Mucosa of rectum (tissue), 2 donors: ENCODE measurements around the gene CALHM2.

ENCODE experiments used
- H3K27ac ChIP-seq, 2 donors: one replicate each; pipeline ENCODE4 v1.7.0; 2013; ENCODE audit warnings: inconsistent platforms in 2 of 2, low read depth in 2 of 2, low read length in 2 of 2
- H3K27me3 ChIP-seq, 2 donors: one replicate each; pipeline ENCODE4 v1.7.0; 2013; ENCODE audit warnings: low read length in 2 of 2; ENCODE audit not compliant: control insufficient read depth in 2 of 2, insufficient read depth in 2 of 2
- H3K36me3 ChIP-seq, 2 donors: one replicate each; pipeline ENCODE4 v1.7.0; 2013; ENCODE audit warnings: low read length in 2 of 2; ENCODE audit not compliant: control insufficient read depth in 2 of 2, insufficient read depth in 2 of 2
- H3K4me1 ChIP-seq, 2 donors: one replicate each; pipeline ENCODE4 v1.7.0; 2013; ENCODE audit warnings: low read length in 2 of 2, mild to moderate bottlenecking in 1 of 2; ENCODE audit not compliant: control insufficient read depth in 2 of 2, insufficient read depth in 2 of 2
- H3K4me3 ChIP-seq, 2 donors: one replicate each; pipeline ENCODE4 v1.7.0; 2013; ENCODE audit warnings: low read length in 2 of 2
- H3K9ac ChIP-seq, 2 donors: one replicate each; pipeline ENCODE4 v1.7.0; 2013; ENCODE audit warnings: low read length in 2 of 2, low read depth in 1 of 2, mild to moderate bottlenecking in 1 of 2
- H3K9me3 ChIP-seq, 2 donors: one replicate each; pipeline ENCODE4 v1.7.0; 2013; ENCODE audit warnings: low read length in 2 of 2; ENCODE audit not compliant: control insufficient read depth in 2 of 2
- donor health status: healthy.
- donor health status: Normal muscosa, but diverticular disease.

Gene CALHM2

GRCh38 chr10:103476046-103476768 is 24.0 kb upstream of the CALHM2 start:
- Histone ChIP-seq H3K27me3 (no peaks in the 10 kb centered on the region), H3K36me3 (no peaks in the 10 kb centered on the region), H3K27ac (no peak overlapping the region), H3K4me1 (peaks cover 4% of the 10 kb centered on the region in 2 donors), H3K9me3 (no peaks in the 10 kb centered on the region), H3K4me3 (no peak overlapping the region), H3K9ac (no peak overlapping the region)

- Histone ChIP-seq H3K4me3 (no peak overlapping the region), H3K27ac (no peak overlapping the region), H3K36me3 (no peaks in the 10 kb centered on the region), H3K9me3 (no peaks in the 10 kb centered on the region), H3K9ac (no peak overlapping the region), H3K27me3 (no peaks in the 10 kb centered on the region), H3K4me1 (peaks cover 4 to 8% of the 10 kb centered on the region in 2 donors)
These were observed 23.3 kb upstream of the CALHM2 start for GRCh38 chr10:103475437-103475836.

- Histone ChIP-seq H3K9me3 (no peaks in the 10 kb centered on the region), H3K4me1 (peaks cover 4 to 8% of the 10 kb centered on the region in 2 donors), H3K9ac (no peak overlapping the region), H3K4me3 (no peak overlapping the region), H3K36me3 (no peaks in the 10 kb centered on the region), H3K27ac (no peak overlapping the region), H3K27me3 (no peaks in the 10 kb centered on the region)
These were observed 21.9 kb upstream of the CALHM2 start for GRCh38 chr10:103474077-103474476.

- Histone ChIP-seq H3K4me3 (no peak overlapping the region), H3K9me3 (no peaks in the 10 kb centered on the region), H3K9ac (no peak overlapping the region), H3K27me3 (no peaks in the 10 kb centered on the region), H3K27ac (no peak overlapping the region), H3K36me3 (no peaks in the 10 kb centered on the region), H3K4me1 (peaks cover 4 to 8% of the 10 kb centered on the region in 2 donors)
These were observed 21.1 kb upstream of the CALHM2 start for GRCh38 chr10:103473261-103473671.

- Histone ChIP-seq H3K27ac (peak overlapping the region; percentile 17 to 76), H3K4me3 (no peak overlapping the region), H3K9me3 (no peaks in the 10 kb centered on the region), H3K27me3 (no peaks in the 10 kb centered on the region), H3K36me3 (no peaks in the 10 kb centered on the region), H3K9ac (no peak overlapping the region), H3K4me1 (peaks cover 4 to 8% of the 10 kb centered on the region in 2 donors)
These were observed 19.8 kb upstream of the CALHM2 start for GRCh38 chr10:103472005-103472404.

- Histone ChIP-seq H3K36me3 (no peaks in the 10 kb centered on the region), H3K9ac (no peak overlapping the region), H3K9me3 (no peaks in the 10 kb centered on the region), H3K27me3 (no peaks in the 10 kb centered on the region), H3K27ac (peak overlapping the region; percentile 17 to 76), H3K4me1 (peaks cover 4 to 8% of the 10 kb centered on the region in 2 donors), H3K4me3 (no peak overlapping the region)
These were observed 18.8 kb upstream of the CALHM2 start for GRCh38 chr10:103470761-103471653.

GRCh38 chr10:103469201-103469600 is 17.0 kb upstream of the CALHM2 start:
- Histone ChIP-seq H3K4me1 (peaks cover 4 to 8% of the 10 kb centered on the region in 2 donors), H3K36me3 (no peaks in the 10 kb centered on the region), H3K9me3 (no peaks in the 10 kb centered on the region), H3K4me3 (no peak overlapping the region), H3K27ac (no peak overlapping the region), H3K9ac (no peak overlapping the region), H3K27me3 (no peaks in the 10 kb centered on the region)

GRCh38 chr10:103467406-103467805 is 15.2 kb upstream of the CALHM2 start:
- peaks cover 4 to 8% of the 10 kb centered on the region in 2 donors for H3K4me1 ChIP-seq
- no peak overlapping the region for H3K27ac ChIP-seq

GRCh38 chr10:103466734-103467133 is 14.6 kb upstream of the CALHM2 start:
- Histone ChIP-seq H3K4me1 (peaks cover 1 to 4% of the 10 kb centered on the region in 2 donors), H3K27ac (no peak overlapping the region), H3K9ac (no peak overlapping the region), H3K36me3 (no peaks in the 10 kb centered on the region), H3K27me3 (no peaks in the 10 kb centered on the region), H3K9me3 (no peaks in the 10 kb centered on the region), H3K4me3 (no peak overlapping the region)

More at GRCh38 chr10:103467406-103467805, 15.2 kb upstream of the CALHM2 start:
- Histone ChIP-seq H3K9me3 (no peaks in the 10 kb centered on the region), H3K4me3 (no peak overlapping the region), H3K27me3 (no peaks in the 10 kb centered on the region), H3K9ac (no peak overlapping the region), H3K36me3 (no peaks in the 10 kb centered on the region)
